Activated CD4-positive, alpha-beta T cell treated with anti-CD3 and anti-CD28 coated beads, Interleukin-2, amount 10 ng/mL, durations not matched to agents 24 days and 14 days (primary cell): ENCODE measurements around the gene CHRNA4. TPM values are rescaled to one million over a fixed set of nuclear protein-coding genes. Genes with fewer than 3 reads are reported as not detected.
"Not testable (repeated sequence)": the region's sequence is repeated elsewhere in the genome, so short reads cannot be mapped to it uniquely, and the experiment has no call there.

Experiments used
- DNase-seq: peaks from one replicate; pipeline ENCODE4 v3.0.0; 2022
- H3K27ac Mint-ChIP-seq: one replicate; pipeline ENCODE4 v1.8.0; 2022; ENCODE audit warnings: mild to moderate bottlenecking, mixed read lengths
- H3K27me3 Mint-ChIP-seq: one replicate; pipeline ENCODE4 v1.8.0; 2022; ENCODE audit warnings: mixed read lengths
- H3K36me3 Mint-ChIP-seq: one replicate; pipeline ENCODE4 v1.8.0; 2022; ENCODE audit warnings: low read depth, mild to moderate bottlenecking, mixed read lengths
- H3K4me1 Mint-ChIP-seq: one replicate; pipeline ENCODE4 v1.8.0; 2021; ENCODE audit warnings: mixed read lengths
- H3K4me3 Mint-ChIP-seq: one replicate; pipeline ENCODE4 v1.8.0; 2022; ENCODE audit warnings: mild to moderate bottlenecking, moderate library complexity, mixed read lengths
- H3K9me3 Mint-ChIP-seq: one replicate; pipeline ENCODE4 v1.8.0; 2021; ENCODE audit warnings: mixed read lengths
- intact Hi-C: fragments of 100-400 bp; cut with micrococcal nuclease; formaldehyde crosslinking; loops from one replicate; pipeline ENCODE4 v1.15.1; 2023
- total RNA-seq: library from RNA; stranded (reverse); gene quantifications from 2 replicates; pipeline ENCODE4 v1.2.3, GENCODE V29; 2022

Gene CHRNA4
- total RNA-seq, 1 donor from 2014 or later = not detected

- DNase-seq = no peak
- H3K9me3 Mint-ChIP-seq = peaks cover 4% of the 10 kb centered on the region
Observed at GRCh38 chr20:63392465-63393365, 31.6 kb upstream of the CHRNA4 start.

GRCh38 chr20:63387917-63388316 lies 26.8 kb upstream of the CHRNA4 start:
- H3K36me3 Mint-ChIP-seq = peaks cover 3% of the 10 kb centered on the region
- peaks cover 10% of the 10 kb centered on the region for H3K9me3 Mint-ChIP-seq
- no peak for DNase-seq
- H3K27ac Mint-ChIP-seq = no peak overlapping the region
- H3K4me1 Mint-ChIP-seq = no peaks in the 10 kb centered on the region
- no peaks in the 10 kb centered on the region for H3K27me3 Mint-ChIP-seq
- intact Hi-C loops = no loop called here
- H3K4me3 Mint-ChIP-seq = no peak overlapping the region

More at GRCh38 chr20:63392465-63393365, 31.6 kb upstream of the CHRNA4 start:
- H3K36me3 Mint-ChIP-seq = no peaks in the 10 kb centered on the region
- intact Hi-C loops = no loop called here
- no peaks in the 10 kb centered on the region for H3K4me1 Mint-ChIP-seq
- H3K27ac Mint-ChIP-seq = no peak overlapping the region
- no peak overlapping the region for H3K4me3 Mint-ChIP-seq
- no peaks in the 10 kb centered on the region for H3K27me3 Mint-ChIP-seq

- H3K36me3 Mint-ChIP-seq = peaks cover 3% of the 10 kb centered on the region
- no peaks in the 10 kb centered on the region for H3K27me3 Mint-ChIP-seq
- intact Hi-C loops = no loop called here
- peaks cover 10% of the 10 kb centered on the region for H3K9me3 Mint-ChIP-seq
- no peak overlapping the region for H3K4me3 Mint-ChIP-seq
- no peak for DNase-seq
- H3K4me1 Mint-ChIP-seq = no peaks in the 10 kb centered on the region
- H3K27ac Mint-ChIP-seq = no peak overlapping the region
Observed at GRCh38 chr20:63387393-63387792, 26.2 kb upstream of the CHRNA4 start.

- Mint-ChIP-seq H3K27me3 (no peaks in the 10 kb centered on the region), H3K9me3 (peaks cover 10% of the 10 kb centered on the region), H3K4me1 (no peaks in the 10 kb centered on the region), H3K36me3 (peaks cover 3% of the 10 kb centered on the region), H3K4me3 (no peak overlapping the region), H3K27ac (no peak overlapping the region)
- no peak for DNase-seq
- intact Hi-C loops = no loop called here
Observed at GRCh38 chr20:63386491-63386890, 25.3 kb upstream of the CHRNA4 start.

- Mint-ChIP-seq H3K27ac (no peak overlapping the region), H3K4me1 (no peaks in the 10 kb centered on the region), H3K9me3 (peaks cover 10% of the 10 kb centered on the region), H3K36me3 (peaks cover 3% of the 10 kb centered on the region), H3K27me3 (no peaks in the 10 kb centered on the region), H3K4me3 (no peak overlapping the region)
- intact Hi-C loops = no loop called here
- DNase-seq = no peak
Observed at GRCh38 chr20:63385819-63386218, 24.7 kb upstream of the CHRNA4 start.

- peaks cover 3% of the 10 kb centered on the region for H3K36me3 Mint-ChIP-seq
- H3K4me1 Mint-ChIP-seq = no peaks in the 10 kb centered on the region
- H3K27ac Mint-ChIP-seq = no peak overlapping the region
- no peak overlapping the region for H3K4me3 Mint-ChIP-seq
- DNase-seq = no peak
- H3K27me3 Mint-ChIP-seq = no peaks in the 10 kb centered on the region
- intact Hi-C loops = loop anchor here (5.0 kb wide), 1 partner anchor 77 kb away; no protein-coding TSS in a partner anchor
- H3K9me3 Mint-ChIP-seq = peaks cover 10% of the 10 kb centered on the region
Observed at GRCh38 chr20:63384336-63384735, 23.2 kb upstream of the CHRNA4 start.

GRCh38 chr20:63383556-63383955 lies 22.4 kb upstream of the CHRNA4 start:
- no peak overlapping the region for H3K4me3 Mint-ChIP-seq
- H3K9me3 Mint-ChIP-seq = peaks cover 10% of the 10 kb centered on the region
- no peaks in the 10 kb centered on the region for H3K27me3 Mint-ChIP-seq
- no peaks in the 10 kb centered on the region for H3K4me1 Mint-ChIP-seq
- peaks cover 3% of the 10 kb centered on the region for H3K36me3 Mint-ChIP-seq
- no peak overlapping the region for H3K27ac Mint-ChIP-seq
- no peak for DNase-seq
- intact Hi-C loops = loop anchor here (5.0 kb wide), 1 partner anchor 76 kb away; no protein-coding TSS in a partner anchor

GRCh38 chr20:63382551-63383300 lies 21.6 kb upstream of the CHRNA4 start:
- Mint-ChIP-seq H3K4me1 (no peaks in the 10 kb centered on the region), H3K9me3 (peaks cover 6% of the 10 kb centered on the region), H3K27ac (no peak overlapping the region), H3K27me3 (no peaks in the 10 kb centered on the region), H3K36me3 (peaks cover 3% of the 10 kb centered on the region), H3K4me3 (no peak overlapping the region)
- intact Hi-C loops = loop anchor here (5.0 kb wide), 1 partner anchor 75 kb away; no protein-coding TSS in a partner anchor
- no peak for DNase-seq

- intact Hi-C loops = loop anchor here (1.0 to 5.0 kb wide), 2 partner anchors 75 to 159 kb away; no protein-coding TSS in a partner anchor
- Mint-ChIP-seq H3K27ac (no peak overlapping the region), H3K27me3 (peaks cover 4% of the 10 kb centered on the region), H3K4me3 (no peak overlapping the region), H3K9me3 (peaks cover under 1% of the 10 kb centered on the region), H3K36me3 (peaks cover 3% of the 10 kb centered on the region), H3K4me1 (no peaks in the 10 kb centered on the region)
- DNase-seq = peak; percentile 81
Observed at GRCh38 chr20:63381781-63382431, 20.8 kb upstream of the CHRNA4 start.

GRCh38 chr20:63380346-63380870 lies 19.3 kb upstream of the CHRNA4 start:
- Mint-ChIP-seq H3K27ac (no peak overlapping the region), H3K4me3 (no peak overlapping the region), H3K4me1 (no peaks in the 10 kb centered on the region), H3K36me3 (no peaks in the 10 kb centered on the region), H3K9me3 (no peaks in the 10 kb centered on the region), H3K27me3 (peaks cover 6% of the 10 kb centered on the region)
- DNase-seq = no peak
- intact Hi-C loops = loop anchor here (5.0 kb wide), 1 partner anchor 73 kb away; no protein-coding TSS in a partner anchor

- H3K27ac Mint-ChIP-seq, H3K9me3 Mint-ChIP-seq, H3K27me3 Mint-ChIP-seq, H3K36me3 Mint-ChIP-seq, DNase-seq, H3K4me1 Mint-ChIP-seq, H3K4me3 Mint-ChIP-seq: not testable (repeated sequence)
- intact Hi-C loops = loop anchor here (5.0 kb wide), 1 partner anchor 73 kb away; no protein-coding TSS in a partner anchor
Observed at GRCh38 chr20:63379872-63380271, 18.7 kb upstream of the CHRNA4 start.

- no peak for DNase-seq
- no peak overlapping the region for H3K4me3 Mint-ChIP-seq
- no peaks in the 10 kb centered on the region for H3K9me3 Mint-ChIP-seq
- intact Hi-C loops = no loop called here
- no peak overlapping the region for H3K27ac Mint-ChIP-seq
- no peaks in the 10 kb centered on the region for H3K4me1 Mint-ChIP-seq
- no peaks in the 10 kb centered on the region for H3K36me3 Mint-ChIP-seq
- H3K27me3 Mint-ChIP-seq = peaks cover 6% of the 10 kb centered on the region
Observed at GRCh38 chr20:63379296-63379695, 18.1 kb upstream of the CHRNA4 start.

GRCh38 chr20:63378626-63379025 lies 17.5 kb upstream of the CHRNA4 start:
- Mint-ChIP-seq H3K9me3 (no peaks in the 10 kb centered on the region), H3K27ac (no peak overlapping the region), H3K27me3 (peaks cover 6% of the 10 kb centered on the region), H3K4me1 (no peaks in the 10 kb centered on the region), H3K36me3 (no peaks in the 10 kb centered on the region), H3K4me3 (no peak overlapping the region)
- no peak for DNase-seq
- intact Hi-C loops = no loop called here
